Left ventricle myocardium inferior (tissue), 1 donor: ENCODE measurements around the gene NCKAP5. TPM values are rescaled to one million over a fixed set of nuclear protein-coding genes. Genes with fewer than 3 reads are reported as not detected.

Experiments
- DNase-seq: peaks from one replicate; pipeline ENCODE4 v3.0.0-alpha.2; 2020
- H3K27ac ChIP-seq: fragments of 200-600 bp; replicated peaks from 2 replicates; pipeline ENCODE4 v1.8.0; 2021
- H3K27me3 ChIP-seq: fragments of 200-600 bp; 2 replicates; pipeline ENCODE4 v1.8.0; 2021; ENCODE audit warnings: low read depth
- H3K36me3 ChIP-seq: fragments of 200-600 bp; 2 replicates; pipeline ENCODE4 v1.8.0; 2021
- H3K4me1 ChIP-seq: fragments of 200-600 bp; 2 replicates; pipeline ENCODE4 v1.8.0; 2021
- H3K4me3 ChIP-seq: fragments of 200-600 bp; 2 replicates; pipeline ENCODE4 v1.8.0; 2021; ENCODE audit warnings: mild to moderate bottlenecking, moderate library complexity
- H3K9me3 ChIP-seq: fragments of 200-600 bp; replicated peaks from 2 replicates; pipeline ENCODE4 v1.8.0; 2021
- intact Hi-C: fragments of 100-400 bp; cut with micrococcal nuclease; formaldehyde crosslinking; loops from one replicate; pipeline ENCODE4 v1.11.0; 2022
- total RNA-seq: library from RNA; stranded (reverse); fragmentation: NEBNext Ultra II Directional; extraction: Animal tissue kit (Norgen Biotek cat#: 25700); gene quantifications from one replicate; pipeline ENCODE4 v1.2.1, GENCODE V29; 2021
- TF ChIP-seq, protein P1 (sequence below): fragments of 200-600 bp; IDR thresholded peaks from 2 replicates; pipeline ENCODE4 v1.8.0; 2021; ENCODE audit warnings: antibody characterized with exemption, mild to moderate bottlenecking, borderline replicate concordance
- donor health status: DM: no; HTN: yes; CAD: no; lungs with severe emphysema.

Gene NCKAP5
- total RNA-seq, 1 donor from 2014 or later: 6.0 TPM

DNA sequence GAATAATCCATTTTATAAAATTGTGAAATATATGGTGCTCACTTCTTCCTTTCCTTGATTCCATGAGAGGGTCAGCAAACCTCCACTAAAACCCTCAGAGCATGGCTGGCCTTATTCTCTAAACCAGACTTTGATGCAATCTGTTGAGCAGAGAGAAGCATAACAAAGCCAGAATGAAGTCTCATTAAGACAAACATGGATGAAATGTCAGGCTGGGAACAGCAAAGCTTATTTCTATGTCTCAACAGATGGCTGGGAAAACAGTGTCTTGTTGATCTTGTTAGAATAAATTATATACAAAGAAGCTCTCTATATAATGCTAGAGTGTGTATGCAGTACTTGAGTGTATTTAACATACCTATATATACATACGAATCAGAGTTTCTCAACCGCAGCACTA is 671.2 kb downstream of the NCKAP5 start:
- Histone ChIP-seq H3K27me3 (no peaks in the 10 kb centered on the region), H3K27ac (no peak overlapping the region), H3K36me3 (no peaks in the 10 kb centered on the region), H3K9me3 (peaks cover 9% of the 10 kb centered on the region), H3K4me1 (no peaks in the 10 kb centered on the region), H3K4me3 (no peak overlapping the region)
- TF ChIP-seq, protein P1, sequence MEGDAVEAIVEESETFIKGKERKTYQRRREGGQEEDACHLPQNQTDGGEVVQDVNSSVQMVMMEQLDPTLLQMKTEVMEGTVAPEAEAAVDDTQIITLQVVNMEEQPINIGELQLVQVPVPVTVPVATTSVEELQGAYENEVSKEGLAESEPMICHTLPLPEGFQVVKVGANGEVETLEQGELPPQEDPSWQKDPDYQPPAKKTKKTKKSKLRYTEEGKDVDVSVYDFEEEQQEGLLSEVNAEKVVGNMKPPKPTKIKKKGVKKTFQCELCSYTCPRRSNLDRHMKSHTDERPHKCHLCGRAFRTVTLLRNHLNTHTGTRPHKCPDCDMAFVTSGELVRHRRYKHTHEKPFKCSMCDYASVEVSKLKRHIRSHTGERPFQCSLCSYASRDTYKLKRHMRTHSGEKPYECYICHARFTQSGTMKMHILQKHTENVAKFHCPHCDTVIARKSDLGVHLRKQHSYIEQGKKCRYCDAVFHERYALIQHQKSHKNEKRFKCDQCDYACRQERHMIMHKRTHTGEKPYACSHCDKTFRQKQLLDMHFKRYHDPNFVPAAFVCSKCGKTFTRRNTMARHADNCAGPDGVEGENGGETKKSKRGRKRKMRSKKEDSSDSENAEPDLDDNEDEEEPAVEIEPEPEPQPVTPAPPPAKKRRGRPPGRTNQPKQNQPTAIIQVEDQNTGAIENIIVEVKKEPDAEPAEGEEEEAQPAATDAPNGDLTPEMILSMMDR: no peak
- intact Hi-C loops: no loop called here
- DNase-seq: no peak

DNA sequence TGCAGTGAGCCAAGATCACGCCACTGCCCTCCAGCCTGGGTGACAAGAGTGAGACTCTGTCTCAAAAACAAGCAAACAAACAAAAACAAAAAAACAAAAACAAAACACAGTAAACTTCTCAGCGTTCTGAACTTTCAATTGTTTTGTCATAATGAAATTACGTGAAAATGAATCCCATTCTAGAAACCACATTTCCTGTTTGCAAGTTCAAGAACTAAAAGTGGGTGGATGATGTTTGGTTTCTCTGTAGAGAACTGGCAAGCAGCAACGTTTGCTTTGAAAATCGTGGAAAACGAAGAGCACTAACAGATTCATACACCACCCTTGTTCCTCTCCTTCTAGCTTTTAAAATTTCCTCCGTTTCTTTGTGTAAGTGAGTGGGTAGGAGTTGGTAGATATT is 672.2 kb downstream of the NCKAP5 start:
- no peaks in the 10 kb centered on the region for H3K27me3 ChIP-seq
- DNase-seq: no peak
- no peaks in the 10 kb centered on the region for H3K36me3 ChIP-seq
- TF ChIP-seq, protein P1: no peak
- no peak overlapping the region for H3K27ac ChIP-seq
- H3K4me1 ChIP-seq: no peaks in the 10 kb centered on the region
- peaks cover 9% of the 10 kb centered on the region for H3K9me3 ChIP-seq
- intact Hi-C loops: no loop called here
- no peak overlapping the region for H3K4me3 ChIP-seq

DNA sequence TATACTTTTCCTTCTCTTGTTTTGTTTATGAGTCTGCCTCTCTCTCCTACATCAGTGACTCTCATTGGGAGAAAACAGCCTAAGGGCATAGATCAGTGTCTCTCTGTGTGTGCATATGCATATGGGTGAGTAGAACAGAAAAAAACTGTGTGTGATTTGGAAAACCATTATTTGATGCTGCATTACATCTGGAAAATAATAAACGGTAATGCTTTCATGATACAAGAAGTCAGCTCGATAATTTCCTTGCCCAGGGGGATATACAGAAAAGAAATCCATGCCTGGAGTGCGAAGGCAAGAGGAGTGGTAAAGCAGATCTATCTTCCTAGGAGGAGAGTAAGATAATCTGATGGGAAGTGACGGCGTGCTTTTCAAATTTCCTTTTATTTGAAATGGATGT is 676.8 kb downstream of the NCKAP5 start:
- Histone ChIP-seq H3K27me3 (no peaks in the 10 kb centered on the region), H3K9me3 (peaks cover 10% of the 10 kb centered on the region), H3K4me3 (no peak overlapping the region), H3K4me1 (no peaks in the 10 kb centered on the region), H3K36me3 (no peaks in the 10 kb centered on the region), H3K27ac (no peak overlapping the region)
- DNase-seq: no peak
- intact Hi-C loops: no loop called here
- TF ChIP-seq, protein P1: no peak

DNA sequence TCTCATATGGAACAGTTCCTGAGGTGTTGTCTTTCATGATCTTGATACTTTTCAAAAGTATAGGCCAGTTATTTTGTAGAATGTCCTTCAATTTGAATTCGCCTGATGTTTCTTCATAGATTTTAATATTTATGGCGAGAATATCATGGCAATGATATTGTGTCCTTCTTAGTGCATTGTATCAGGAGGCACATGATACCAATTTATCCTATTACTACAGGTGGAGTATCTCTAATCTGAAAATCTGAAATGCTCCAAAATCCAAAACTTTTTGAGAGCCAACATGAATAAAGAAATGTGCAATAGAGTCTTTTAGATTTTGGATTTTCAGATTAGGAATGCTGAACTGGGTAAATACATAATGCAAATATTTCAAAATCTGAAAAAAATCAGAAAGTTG is 681.7 kb downstream of the NCKAP5 start:
- intact Hi-C loops: no loop called here
- no peak for DNase-seq
- H3K4me1 ChIP-seq: no peaks in the 10 kb centered on the region
- no peak overlapping the region for H3K27ac ChIP-seq
- H3K9me3 ChIP-seq: peaks cover 15% of the 10 kb centered on the region
- H3K4me3 ChIP-seq: no peak overlapping the region
- no peaks in the 10 kb centered on the region for H3K36me3 ChIP-seq
- TF ChIP-seq, protein P1: no peak
- H3K27me3 ChIP-seq: no peaks in the 10 kb centered on the region

DNA sequence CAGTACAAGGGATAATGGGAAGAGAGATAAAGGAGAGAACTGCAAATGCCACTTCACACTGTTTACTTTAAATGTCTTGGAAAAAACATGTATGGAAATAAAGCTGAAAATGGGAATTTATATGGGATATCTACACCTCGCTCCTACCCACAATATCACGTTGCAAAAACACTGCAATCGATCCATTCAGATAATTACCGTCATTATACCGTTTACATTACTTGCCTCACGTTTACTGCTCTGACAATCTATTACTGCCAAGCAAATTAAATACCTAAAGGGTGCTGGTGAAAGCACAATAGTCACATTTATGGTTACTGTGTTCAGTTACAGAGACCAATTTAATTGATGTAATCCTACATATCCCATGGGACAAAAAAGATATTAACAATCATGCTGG is 683.6 kb downstream of the NCKAP5 start:
- TF ChIP-seq, protein P1: no peak
- no peak for DNase-seq
- Histone ChIP-seq H3K36me3 (no peaks in the 10 kb centered on the region), H3K4me1 (no peaks in the 10 kb centered on the region), H3K9me3 (peaks cover 15% of the 10 kb centered on the region), H3K27me3 (no peaks in the 10 kb centered on the region), H3K27ac (no peak overlapping the region), H3K4me3 (no peak overlapping the region)
- intact Hi-C loops: no loop called here

DNA sequence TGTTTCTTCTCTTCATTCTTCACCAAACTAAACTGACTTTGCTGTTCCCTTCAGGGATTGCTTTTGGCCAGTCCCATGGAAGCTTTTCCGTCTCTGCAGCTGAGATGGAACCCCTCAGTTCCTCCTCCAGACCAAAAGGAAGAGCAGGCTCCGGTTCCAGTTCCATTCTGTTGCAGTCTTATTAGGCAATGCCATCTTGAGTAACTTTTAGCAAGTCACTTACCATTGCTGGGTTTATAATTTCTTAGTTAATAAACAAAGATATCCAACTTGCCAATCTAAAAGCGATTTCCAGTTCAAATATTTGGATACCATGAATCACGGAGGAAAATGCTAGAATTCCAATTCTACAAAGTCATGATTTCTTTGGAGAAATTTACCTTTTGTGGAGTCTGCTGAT is 684.0 kb downstream of the NCKAP5 start:
- Histone ChIP-seq H3K4me1 (no peaks in the 10 kb centered on the region), H3K9me3 (peaks cover 15% of the 10 kb centered on the region), H3K27ac (no peak overlapping the region), H3K27me3 (no peaks in the 10 kb centered on the region), H3K36me3 (no peaks in the 10 kb centered on the region), H3K4me3 (no peak overlapping the region)
- intact Hi-C loops: no loop called here
- TF ChIP-seq, protein P1: no peak
- no peak for DNase-seq
